AG04449 (cell line): ENCODE results near the gene RBM44.

Experiments used
- CTCF ChIA-PET: fragments of 350-600 bp; formaldehyde crosslinking; extraction: SDS; loops from one replicate; lab custom pipeline; 2021; ENCODE audit warnings: antibody characterized with exemption; lab: Yijun Ruan, JAX
- POLR2A ChIA-PET: fragments of 400-600, 350-600 bp; formaldehyde crosslinking; extraction: SDS; loops from one replicate; lab custom pipeline; 2020; ENCODE audit warnings: antibody characterized with exemption, inconsistent platforms; lab: Yijun Ruan, JAX
- DNase-seq: peaks from one replicate; pipeline ENCODE4 v3.0.0-alpha.2; 2010; ENCODE audit warnings: low read depth, low spot score
- H3K4me3 ChIP-seq: 2 replicates; pipeline ENCODE4 v1.5.1; 2011; ENCODE audit warnings: low read depth, mild to moderate bottlenecking, control low read depth, low read length
- CTCF ChIP-seq: IDR thresholded peaks from one replicate; pipeline ENCODE4 v1.5.1; 2011; ENCODE audit warnings: mild to moderate bottlenecking, moderate library complexity, low read length, control low read depth, inconsistent platforms; ENCODE audit not compliant: insufficient read depth; ENCODE audit errors: missing control alignments

The RBM44 gene

GRCh38 chr2:237882510-237883481 is 84.2 kb downstream of the RBM44 start:
- no peak for TF ChIP-seq CTCF
- DNase-seq: no peak
- no peak overlapping the region for H3K4me3 ChIP-seq
- ChIA-PET POLR2A (interaction anchor here (0.7 kb wide), 1 partner anchor 135 kb away, joined by 4 read pairs; no protein-coding TSS in a partner anchor), CTCF (no interaction called here)

GRCh38 chr2:237883951-237884446 is 85.4 kb downstream of the RBM44 start:
- POLR2A ChIA-PET: no interaction called here
- CTCF ChIA-PET: no interaction called here
- H3K4me3 ChIP-seq: no peak overlapping the region
- no peak for DNase-seq
- no peak for TF ChIP-seq CTCF

- ChIA-PET CTCF (no interaction called here), POLR2A (no interaction called here)
- no peak for DNase-seq
- no peak for TF ChIP-seq CTCF
- H3K4me3 ChIP-seq: no peak overlapping the region
Observed at GRCh38 chr2:237884681-237885080, 86.1 kb downstream of the RBM44 start.

DNA sequence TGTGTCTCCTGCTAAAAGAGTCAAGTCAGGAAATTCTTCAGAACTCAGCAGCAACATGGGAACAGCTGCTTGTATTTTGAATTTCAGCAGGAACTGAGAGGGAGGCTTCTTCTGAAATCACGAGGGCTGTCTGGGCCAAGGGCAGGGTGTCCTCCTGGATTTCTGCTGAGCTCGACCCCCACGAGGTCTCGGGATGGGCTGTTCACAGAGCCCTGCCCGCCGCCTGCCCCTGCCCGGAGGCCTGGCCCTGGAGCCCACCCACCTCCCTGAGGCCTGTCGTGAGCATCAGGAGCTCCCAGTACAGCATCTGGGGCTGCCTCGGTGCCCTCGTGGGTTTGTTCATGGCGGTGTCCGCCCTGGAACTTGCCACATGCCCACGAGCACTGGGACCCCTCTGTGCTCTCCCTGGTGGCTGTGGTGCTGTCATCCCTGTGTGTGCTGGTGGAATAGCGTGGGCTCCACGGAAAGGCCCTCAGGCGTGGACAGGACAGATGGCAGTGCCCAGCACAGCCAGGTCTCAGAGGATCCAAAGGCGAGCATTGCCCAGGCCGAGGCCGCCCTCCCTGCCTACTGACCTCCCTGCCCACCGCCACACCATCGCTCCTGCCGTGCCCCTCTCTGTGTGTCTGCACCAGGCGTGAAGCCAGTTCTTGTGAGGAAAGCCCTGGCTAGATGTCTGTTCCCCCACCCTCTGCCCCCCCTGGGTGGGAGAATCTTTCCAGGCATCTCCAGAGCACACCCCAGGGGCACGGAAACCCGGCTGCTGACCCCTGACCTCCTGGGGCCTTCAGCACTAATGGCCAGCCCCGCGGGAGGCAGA is 86.7 kb downstream of the RBM44 start:
- no peak for TF ChIP-seq CTCF
- no peak overlapping the region for H3K4me3 ChIP-seq
- ChIA-PET POLR2A (no interaction called here), CTCF (no interaction called here)
- no peak for DNase-seq

GRCh38 chr2:237885931-237886684 is 87.5 kb downstream of the RBM44 start:
- ChIA-PET POLR2A (no interaction called here), CTCF (no interaction called here)
- H3K4me3 ChIP-seq: no peak overlapping the region
- no peak for TF ChIP-seq CTCF
- no peak for DNase-seq
